Measurements from ENCODE around the gene PCDHA1. TPM values are rescaled to one million over a fixed set of nuclear protein-coding genes. Genes with fewer than 3 reads are reported as not detected.
A peak's percentile ranks its signal among the peaks of the same experiment; 100 is the strongest.
"Not testable (repeated sequence)": the region's sequence is repeated elsewhere in the genome, so short reads cannot be mapped to it uniquely, and the experiment has no call there.

Gene PCDHA1
- total RNA-seq, 1 donor: not detected

GRCh38 chr5:140833993-140834392 lies 48.1 kb downstream of the PCDHA1 start, which contains the start of gene PCDHA7:
TSS of gene PCDHA7 (plus strand) at chr5:140834269. CDS start at chr5:140834384, 115 bp downstream.
- DNase-seq (ENCODE audit: low read depth): peak; percentile 18
- no peak for TF ChIP-seq CTCF (IDR thresholded peaks at IDR 0.05; ENCODE audit: insufficient read depth, low read depth, low read length)
- peak within 1 kb of the TSS; percentile 33 for H3K4me3 ChIP-seq (ENCODE audit: low read depth, low read length)

- not testable (repeated sequence) for DNase-seq (ENCODE audit: low read depth)
- peak overlapping the region; percentile 33 for H3K4me3 ChIP-seq (ENCODE audit: low read depth, low read length)
These were observed 48.6 kb downstream of the PCDHA1 start for GRCh38 chr5:140834439-140835008.

GRCh38 chr5:140835622-140836510 lies 49.9 kb downstream of the PCDHA1 start:
- no peak for TF ChIP-seq CTCF (IDR thresholded peaks at IDR 0.05; ENCODE audit: insufficient read depth, low read depth, low read length)
- H3K4me3 ChIP-seq (ENCODE audit: low read depth, low read length): no peak overlapping the region

GRCh38 chr5:140840978-140841962 lies 55.3 kb downstream of the PCDHA1 start, which contains the start of gene PCDHA8:
TSS of gene PCDHA8 (plus strand) at chr5:140841187. CDS start at chr5:140841322, 135 bp downstream.
- no peak within 1 kb of the TSS for H3K4me3 ChIP-seq (ENCODE audit: low read depth, low read length)
- DNase-seq (ENCODE audit: low read depth): no peak
- TF ChIP-seq CTCF (IDR thresholded peaks at IDR 0.05; ENCODE audit: insufficient read depth, low read depth, low read length): peak; percentile 35

More at GRCh38 chr5:140835622-140836510, 49.9 kb downstream of the PCDHA1 start:
- no peak for DNase-seq (ENCODE audit: low read depth)

GRCh38 chr5:140842798-140843733 lies 57.1 kb downstream of the PCDHA1 start:
- DNase-seq (ENCODE audit: low read depth): no peak
- no peak overlapping the region for H3K4me3 ChIP-seq (ENCODE audit: low read depth, low read length)
- TF ChIP-seq CTCF (IDR thresholded peaks at IDR 0.05; ENCODE audit: insufficient read depth, low read depth, low read length): no peak

- DNase-seq (ENCODE audit: low read depth); H3K4me3 ChIP-seq (ENCODE audit: low read depth, low read length): not testable (repeated sequence)
These were observed 62.5 kb downstream of the PCDHA1 start, which contains the start of gene PCDHA9 for GRCh38 chr5:140848139-140849102. TSS of gene PCDHA9 (plus strand) at chr5:140848382. CDS start at chr5:140848496, 114 bp downstream.

- not testable (repeated sequence) for H3K4me3 ChIP-seq (ENCODE audit: low read depth, low read length); DNase-seq (ENCODE audit: low read depth)
These were observed 64.1 kb downstream of the PCDHA1 start for GRCh38 chr5:140849831-140850634.

Data from fibroblast of villous mesenchyme (primary cell).